Activated CD4-positive, CD25-positive, alpha-beta regulatory T cell treated with anti-CD3 and anti-CD28 coated beads, Interleukin-2, amount 50 U/mL, for 16 hours (primary cell): ENCODE measurements around the gene AOX1.
"Not testable (repeated sequence)": the region's sequence is repeated elsewhere in the genome, so short reads cannot be mapped to it uniquely, and the experiment has no call there.

Experiments used
- DNase-seq: peaks from one replicate; pipeline ENCODE4 v3.0.0-alpha.2; 2020; ENCODE audit warnings: low read depth, low spot score

The AOX1 gene

GRCh38 chr2:200627110-200627770 is 41.4 kb downstream of the AOX1 start:
- no peak for DNase-seq

DNA sequence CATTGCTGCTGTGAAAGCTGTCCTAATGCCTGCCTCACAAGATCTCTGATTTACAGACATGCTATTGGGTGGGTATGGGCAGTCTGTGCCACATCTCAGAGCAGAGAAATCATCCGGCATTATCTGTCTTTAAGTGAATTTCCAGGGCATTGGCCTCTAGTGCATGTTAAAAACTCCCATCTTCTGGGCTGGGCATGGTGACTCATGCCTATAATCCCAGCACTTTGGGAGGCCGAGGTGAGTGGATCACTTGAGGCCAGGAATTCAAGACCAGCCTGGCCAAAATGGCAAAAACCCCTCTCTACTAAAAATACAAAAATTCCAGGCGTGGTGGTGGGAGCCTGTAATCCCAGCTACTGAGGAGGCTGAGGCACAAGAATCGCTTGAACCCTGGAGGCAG is 42.6 kb downstream of the AOX1 start:
- DNase-seq: not testable (repeated sequence)

DNA sequence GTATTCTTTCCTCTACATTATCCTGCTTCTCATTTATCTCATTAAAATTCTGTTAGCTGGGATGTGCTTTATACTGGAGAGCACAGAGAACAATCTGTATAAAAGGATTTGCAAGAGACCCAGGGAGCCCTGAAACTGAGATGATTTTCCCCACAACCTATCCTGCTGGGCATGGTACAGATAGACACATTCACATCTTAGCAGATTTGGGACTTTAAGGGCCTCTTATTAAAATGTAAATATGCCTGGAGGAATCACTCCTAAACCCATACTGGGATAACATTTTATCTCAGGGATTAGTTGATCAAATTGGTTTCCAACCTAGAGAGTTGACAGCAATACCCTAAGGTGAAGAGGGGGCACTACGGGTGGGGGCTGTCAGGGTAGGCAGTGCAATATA is 45.5 kb downstream of the AOX1 start:
- no peak for DNase-seq

- no peak for DNase-seq
Measured at GRCh38 chr2:200634231-200634964, 48.6 kb downstream of the AOX1 start.

DNA sequence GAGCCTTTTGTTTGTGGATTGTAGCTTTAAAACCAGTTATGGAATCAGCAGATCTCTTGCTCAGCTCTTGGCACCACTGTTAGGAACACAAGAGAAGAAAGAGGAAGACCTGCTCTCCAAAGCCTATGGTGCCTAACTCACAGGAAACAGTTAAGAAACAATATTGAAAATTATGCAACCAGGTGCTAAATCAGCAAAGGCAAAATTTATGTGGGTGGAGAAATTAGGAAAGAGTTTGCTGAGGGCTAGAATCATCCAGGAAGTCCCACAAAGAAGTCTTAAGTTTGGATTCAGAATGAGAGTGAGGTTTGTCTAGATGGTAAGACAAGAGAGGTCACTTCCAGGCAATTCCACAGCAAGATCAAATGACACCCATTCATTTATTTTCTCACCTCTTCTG is 49.4 kb downstream of the AOX1 start:
- DNase-seq: no peak

GRCh38 chr2:200637901-200638300 is 52.1 kb downstream of the AOX1 start:
- no peak for DNase-seq

DNA sequence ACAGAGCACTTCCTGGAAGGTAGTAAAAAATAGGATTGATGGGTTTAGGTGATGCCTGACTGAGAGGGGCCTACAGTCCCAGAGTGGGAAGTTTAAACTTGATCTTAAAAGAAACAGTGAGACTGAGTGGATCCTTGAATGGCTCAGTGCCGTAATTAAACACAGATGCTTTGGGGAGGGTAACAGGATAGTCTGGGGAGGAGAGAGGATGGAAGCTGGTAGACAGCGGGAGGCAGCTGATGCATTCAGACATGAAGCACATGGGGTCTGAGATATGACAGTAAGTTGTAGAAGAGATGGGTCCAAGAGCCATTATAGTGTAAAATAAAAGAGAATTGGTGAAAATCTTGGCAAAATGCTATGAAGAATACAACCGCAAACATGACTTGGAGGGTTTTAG is 54.4 kb downstream of the AOX1 start:
- DNase-seq: no peak

DNA sequence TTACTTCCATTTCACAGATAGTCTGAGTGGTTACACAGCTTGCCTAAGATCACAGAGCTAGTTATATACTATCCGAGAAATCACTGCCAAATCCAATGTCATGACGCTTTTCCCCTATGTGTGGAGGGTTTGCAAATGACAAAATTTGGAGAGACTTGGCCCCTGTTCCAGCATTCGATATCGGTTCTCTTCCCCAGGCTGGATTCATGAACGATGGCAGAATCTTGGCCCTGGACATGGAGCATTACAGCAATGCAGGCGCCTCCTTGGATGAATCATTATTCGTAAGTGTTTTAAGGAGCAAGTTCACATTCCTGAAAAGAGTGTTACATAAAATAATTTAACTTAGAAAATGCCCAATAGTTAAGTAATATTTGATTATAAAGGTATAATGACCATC is 55.1 kb downstream of the AOX1 start:
- no peak for DNase-seq

DNA sequence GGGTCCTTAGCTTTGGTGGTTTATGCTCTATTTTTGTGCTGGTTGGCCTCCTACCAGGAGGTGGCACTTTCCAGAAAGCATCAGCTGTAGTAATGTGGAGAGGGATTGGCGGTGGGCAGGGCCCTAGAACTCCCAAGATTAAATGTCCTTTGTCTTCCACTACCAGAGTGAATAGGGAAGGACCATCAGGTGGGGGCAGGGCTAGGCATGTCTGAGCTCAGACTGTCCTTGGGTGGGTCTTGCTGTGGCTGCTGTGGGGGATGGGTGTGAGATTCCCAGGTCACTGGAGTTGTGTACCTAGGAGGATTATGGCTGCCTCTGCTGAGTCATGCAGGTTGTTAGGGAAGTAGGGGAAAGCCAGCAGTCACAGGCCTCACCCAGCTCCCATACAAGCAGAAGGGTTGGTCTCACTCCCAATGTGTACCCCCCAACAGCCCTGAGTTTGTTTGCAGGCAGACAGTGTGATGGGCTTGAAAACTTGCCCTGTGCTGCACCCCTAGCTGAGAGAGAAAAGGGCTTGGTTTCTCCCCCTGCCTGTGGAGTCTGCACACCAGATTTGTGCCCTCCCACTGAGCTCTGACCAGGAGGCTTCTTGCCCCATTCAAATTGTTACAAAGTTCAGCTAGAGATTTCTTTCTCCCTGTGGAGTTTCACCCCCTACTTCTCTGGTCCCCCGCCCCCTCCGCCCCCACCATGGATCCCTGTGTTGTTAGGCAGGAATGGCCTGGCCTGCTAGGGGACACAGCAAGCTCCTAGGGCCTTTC is 62.9 kb downstream of the AOX1 start:
- not testable (repeated sequence) for DNase-seq

- DNase-seq: no peak
Measured at GRCh38 chr2:200649724-200650123, 63.9 kb downstream of the AOX1 start.

DNA sequence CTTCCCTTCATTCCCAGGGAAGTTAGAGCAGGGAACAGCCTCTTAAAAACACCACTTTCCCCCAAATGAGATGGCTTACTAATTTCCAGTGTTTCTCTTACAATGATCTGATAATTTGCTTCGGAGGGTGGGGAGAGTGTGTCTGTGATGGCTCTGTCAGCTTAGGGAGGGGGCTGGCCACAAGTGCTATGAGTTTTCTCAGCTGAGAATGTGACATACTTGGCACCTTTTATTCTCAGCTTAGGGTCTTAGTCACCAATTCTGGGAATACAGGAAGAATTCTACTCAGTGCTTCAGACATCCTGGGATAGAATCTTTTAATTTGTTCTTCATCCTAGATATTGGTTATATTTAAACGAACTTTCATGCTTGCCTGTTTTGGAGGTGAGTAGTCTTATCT is 64.4 kb downstream of the AOX1 start:
- DNase-seq: no peak

- DNase-seq: no peak
Measured at GRCh38 chr2:200652158-200652557, 66.3 kb downstream of the AOX1 start.

- DNase-seq: no peak
Measured at GRCh38 chr2:200653021-200653420, 67.2 kb downstream of the AOX1 start.

- DNase-seq: no peak
Measured at GRCh38 chr2:200654823-200655222, 69.0 kb downstream of the AOX1 start.

DNA sequence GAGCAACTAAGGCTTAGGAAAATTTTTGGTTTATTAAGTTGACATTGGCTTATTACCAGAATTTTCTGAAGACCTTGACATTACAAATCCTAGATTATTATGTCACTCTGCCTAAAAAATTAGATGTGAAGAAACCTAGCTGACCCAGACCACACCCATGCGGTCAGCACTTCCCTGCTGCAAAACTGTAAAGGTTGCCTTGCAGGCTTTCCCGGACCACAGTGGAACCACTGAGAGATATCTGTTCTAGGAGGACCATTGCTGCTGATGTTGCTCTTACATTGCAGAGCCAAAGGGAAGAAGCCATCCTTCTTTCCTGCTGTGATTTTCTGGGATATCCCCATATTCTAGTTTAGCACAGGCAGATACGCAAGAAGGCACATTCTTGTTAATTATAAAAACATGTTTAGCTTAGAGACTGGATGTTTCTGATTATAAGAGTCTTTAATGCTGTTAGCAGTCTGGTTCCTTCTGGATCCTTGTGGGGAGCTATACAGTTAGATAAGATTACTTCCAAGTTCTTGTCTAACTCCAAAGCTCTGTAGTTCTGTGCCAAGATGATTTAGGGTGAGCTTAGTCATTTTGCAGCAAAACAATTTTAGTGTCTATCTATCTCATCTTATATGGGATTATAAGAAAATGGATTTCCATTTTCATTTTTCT is 70.2 kb downstream of the AOX1 start:
- no peak for DNase-seq

DNA sequence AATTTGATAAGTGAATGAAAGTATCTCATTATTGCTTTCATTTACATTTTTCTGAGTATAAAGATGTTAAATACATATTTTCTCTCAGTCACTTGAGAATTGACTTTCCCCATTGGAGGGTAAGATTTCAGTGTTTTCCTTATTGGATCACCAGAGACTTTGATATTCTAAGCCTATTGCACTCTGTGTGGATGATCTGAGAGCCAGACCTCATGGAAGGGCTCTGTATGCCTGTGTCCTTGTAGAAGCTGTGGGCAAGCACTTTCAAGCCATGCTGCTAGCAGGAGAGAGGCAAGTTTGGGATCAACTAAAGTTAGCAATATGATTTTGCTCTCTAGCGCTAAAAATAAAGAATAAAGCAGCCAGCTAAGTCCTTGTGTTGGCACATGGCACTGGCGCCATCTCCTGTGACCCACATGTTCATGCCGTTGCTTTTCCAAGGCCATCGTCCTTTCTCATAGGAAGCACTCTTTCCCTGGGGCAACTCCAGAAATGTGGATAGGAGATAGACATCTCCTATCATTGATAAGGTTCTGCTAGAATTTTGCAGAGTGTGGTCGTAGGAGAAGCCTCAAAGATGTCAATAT is 72.6 kb downstream of the AOX1 start:
- no peak for DNase-seq

DNA sequence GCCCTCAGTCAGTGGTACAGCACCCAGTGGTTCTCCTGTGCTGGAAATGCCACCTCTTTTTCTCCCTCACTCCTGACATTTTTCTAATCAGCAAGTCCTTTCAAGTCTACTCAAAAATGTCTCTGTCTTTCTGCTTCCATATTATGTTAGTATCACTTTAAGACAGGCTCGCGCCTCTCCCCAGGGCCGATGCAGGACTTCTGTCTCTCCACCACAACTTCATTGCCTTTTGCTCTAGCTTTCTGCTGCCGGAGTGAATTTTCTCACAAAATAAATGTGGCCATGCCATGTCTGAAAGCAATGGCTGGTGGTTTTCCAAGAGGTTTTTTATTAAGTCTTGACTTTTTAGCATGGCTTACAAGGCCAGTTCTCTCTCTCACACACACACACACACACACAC is 73.6 kb downstream of the AOX1 start:
- DNase-seq: no peak

DNA sequence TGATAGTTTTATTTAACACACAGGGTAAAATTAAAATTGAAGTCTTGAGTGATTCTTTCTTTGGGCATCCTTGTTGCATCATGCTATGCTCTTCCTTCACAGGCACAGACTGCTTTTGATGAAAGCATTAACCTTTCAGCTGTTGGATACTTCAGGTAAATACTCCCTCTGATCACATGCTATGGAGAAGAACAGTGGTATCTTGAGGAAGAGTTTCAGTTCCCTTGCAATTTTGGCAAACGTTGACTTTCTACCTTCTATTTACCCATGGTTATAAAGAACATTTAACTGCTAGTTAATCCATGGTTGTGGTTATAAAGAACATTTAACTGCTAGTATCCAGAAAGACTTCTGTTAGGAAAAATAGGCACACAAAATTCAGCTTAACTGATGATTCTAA is 75.7 kb downstream of the AOX1 start:
- no peak for DNase-seq

- DNase-seq: no peak
Measured at GRCh38 chr2:200662727-200663126, 76.9 kb downstream of the AOX1 start.

DNA sequence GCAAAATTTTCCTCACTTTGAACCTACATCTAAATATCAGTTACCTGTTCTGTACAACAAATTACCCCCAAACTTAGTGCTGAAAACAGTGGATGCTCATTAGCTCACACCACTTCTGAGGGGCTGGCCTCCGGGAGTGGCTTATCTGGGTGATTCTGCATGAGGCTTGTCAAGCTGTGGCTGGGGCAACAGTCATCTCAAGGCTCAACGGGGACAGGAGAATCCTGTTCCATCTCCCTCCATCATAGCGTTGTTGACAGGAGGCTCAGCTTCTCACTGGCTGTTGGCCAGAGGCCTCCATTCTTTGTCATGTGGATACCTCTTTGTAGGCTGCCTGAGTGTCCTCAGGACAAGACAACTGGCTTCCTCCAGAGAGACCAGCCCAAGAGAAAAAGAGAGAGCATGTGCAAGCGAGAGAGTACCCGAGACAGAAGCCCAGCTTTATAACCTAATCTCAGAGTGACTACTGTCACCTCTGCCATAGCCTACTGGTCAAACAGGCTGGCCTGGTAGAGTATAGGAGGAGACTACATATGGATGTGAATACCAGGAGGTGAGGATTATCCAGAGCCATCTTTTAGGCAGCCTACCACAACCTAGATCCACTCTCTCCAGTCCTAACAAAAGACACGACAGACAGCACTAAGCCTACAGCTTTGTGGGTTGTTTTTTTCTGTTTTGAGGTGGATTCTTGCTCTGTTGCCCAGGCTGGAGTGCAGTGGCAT is 79.1 kb downstream of the AOX1 start:
- no peak for DNase-seq
